Raji (cell line): Measurements from ENCODE around the gene EHMT1.

ENCODE experiments used
- POLR2A ChIP-seq: IDR thresholded peaks from 2 replicates; pipeline ENCODE4 v1.6.1; 2011; ENCODE audit warnings: low read depth, low read length, control low read depth; ENCODE audit not compliant: insufficient read depth

Gene EHMT1

GRCh38 chr9:137618105-137619067, at the start of gene EHMT1:
TSS of gene EHMT1 (plus strand) at chr9:137619005. CDS start at chr9:137619029, 24 bp downstream.
- peak; percentile 68 for TF ChIP-seq POLR2A

GRCh38 chr9:137569609-137570203, 49.1 kb upstream of the EHMT1 start:
- no peak for TF ChIP-seq POLR2A

GRCh38 chr9:137570566-137570965, 48.2 kb upstream of the EHMT1 start:
- no peak for TF ChIP-seq POLR2A

- no peak for TF ChIP-seq POLR2A
These were observed 44.6 kb upstream of the EHMT1 start for GRCh38 chr9:137574192-137574591.

- TF ChIP-seq POLR2A: no peak
These were observed 43.5 kb upstream of the EHMT1 start for GRCh38 chr9:137575364-137575715.

- TF ChIP-seq POLR2A: no peak
These were observed 42.9 kb upstream of the EHMT1 start for GRCh38 chr9:137575716-137576411.

- peak; percentile 78 for TF ChIP-seq POLR2A
These were observed 40.1 kb upstream of the EHMT1 start, which contains the start of gene DPH7 for GRCh38 chr9:137578518-137579258. TSS of gene DPH7 (minus strand) at chr9:137578925. CDS start at chr9:137578777, 148 bp downstream.

- TF ChIP-seq POLR2A: no peak
These were observed 39.6 kb upstream of the EHMT1 start for GRCh38 chr9:137579259-137579604.

GRCh38 chr9:137580209-137580953, 38.4 kb upstream of the EHMT1 start:
- no peak for TF ChIP-seq POLR2A

- no peak for TF ChIP-seq POLR2A
These were observed 37.9 kb upstream of the EHMT1 start for GRCh38 chr9:137580954-137581322.

- TF ChIP-seq POLR2A: no peak
These were observed 37.2 kb upstream of the EHMT1 start for GRCh38 chr9:137581361-137582285.

GRCh38 chr9:137582286-137582860, 36.4 kb upstream of the EHMT1 start:
- TF ChIP-seq POLR2A: no peak

GRCh38 chr9:137583347-137583746, 35.5 kb upstream of the EHMT1 start:
- TF ChIP-seq POLR2A: no peak
